Measurements from ENCODE around the gene TXNDC11. TPM values are rescaled to one million over a fixed set of nuclear protein-coding genes. Genes with fewer than 3 reads are reported as not detected.

The TXNDC11 gene
- total and polyA plus RNA-seq, 10 of the 15 experiments (the other 5 are each of a cell fraction or from before 2014, with no cell fraction given) = 1.7 to 86.7 (median 54.4) TPM

DNA sequence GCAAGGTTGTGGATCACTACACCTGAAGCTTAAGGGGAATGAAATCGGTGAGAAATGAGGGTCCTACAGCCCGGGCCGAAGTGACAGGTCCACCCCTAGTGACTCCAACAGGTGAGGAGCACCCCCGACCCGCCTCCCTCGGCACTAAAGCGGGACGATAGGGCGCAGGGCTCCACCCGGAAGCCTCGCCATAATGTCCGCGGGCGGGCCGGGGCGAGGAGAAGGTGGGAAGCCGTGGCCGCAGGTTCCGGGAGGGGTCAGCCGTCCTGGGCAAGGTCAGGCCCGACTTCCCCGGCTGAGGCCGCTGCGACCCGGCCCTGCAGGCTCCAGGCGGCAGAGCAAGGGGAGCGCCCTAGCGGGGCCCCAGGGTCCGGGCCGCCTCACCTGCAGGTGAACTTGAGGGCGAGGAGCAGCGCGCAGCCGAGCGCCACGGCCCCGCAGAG, 543 bp downstream of the TXNDC11 start (continued):
- TF ChIP-seq, protein P1, sequence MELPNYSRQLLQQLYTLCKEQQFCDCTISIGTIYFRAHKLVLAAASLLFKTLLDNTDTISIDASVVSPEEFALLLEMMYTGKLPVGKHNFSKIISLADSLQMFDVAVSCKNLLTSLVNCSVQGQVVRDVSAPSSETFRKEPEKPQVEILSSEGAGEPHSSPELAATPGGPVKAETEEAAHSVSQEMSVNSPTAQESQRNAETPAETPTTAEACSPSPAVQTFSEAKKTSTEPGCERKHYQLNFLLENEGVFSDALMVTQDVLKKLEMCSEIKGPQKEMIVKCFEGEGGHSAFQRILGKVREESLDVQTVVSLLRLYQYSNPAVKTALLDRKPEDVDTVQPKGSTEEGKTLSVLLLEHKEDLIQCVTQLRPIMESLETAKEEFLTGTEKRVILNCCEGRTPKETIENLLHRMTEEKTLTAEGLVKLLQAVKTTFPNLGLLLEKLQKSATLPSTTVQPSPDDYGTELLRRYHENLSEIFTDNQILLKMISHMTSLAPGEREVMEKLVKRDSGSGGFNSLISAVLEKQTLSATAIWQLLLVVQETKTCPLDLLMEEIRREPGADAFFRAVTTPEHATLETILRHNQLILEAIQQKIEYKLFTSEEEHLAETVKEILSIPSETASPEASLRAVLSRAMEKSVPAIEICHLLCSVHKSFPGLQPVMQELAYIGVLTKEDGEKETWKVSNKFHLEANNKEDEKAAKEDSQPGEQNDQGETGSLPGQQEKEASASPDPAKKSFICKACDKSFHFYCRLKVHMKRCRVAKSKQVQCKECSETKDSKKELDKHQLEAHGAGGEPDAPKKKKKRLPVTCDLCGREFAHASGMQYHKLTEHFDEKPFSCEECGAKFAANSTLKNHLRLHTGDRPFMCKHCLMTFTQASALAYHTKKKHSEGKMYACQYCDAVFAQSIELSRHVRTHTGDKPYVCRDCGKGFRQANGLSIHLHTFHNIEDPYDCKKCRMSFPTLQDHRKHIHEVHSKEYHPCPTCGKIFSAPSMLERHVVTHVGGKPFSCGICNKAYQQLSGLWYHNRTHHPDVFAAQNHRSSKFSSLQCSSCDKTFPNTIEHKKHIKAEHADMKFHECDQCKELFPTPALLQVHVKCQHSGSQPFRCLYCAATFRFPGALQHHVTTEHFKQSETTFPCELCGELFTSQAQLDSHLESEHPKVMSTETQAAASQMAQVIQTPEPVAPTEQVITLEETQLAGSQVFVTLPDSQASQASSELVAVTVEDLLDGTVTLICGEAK (IDR thresholded peaks at IDR 0.05; ENCODE audit: borderline replicate concordance) = 0 out of 2 replicates have a peak, but pooled peaks have one; percentile 18
- TF ChIP-seq WRNIP1 (IDR thresholded peaks at IDR 0.05; ENCODE audit: borderline replicate concordance, low read depth, low read length) (no peak), CEBPB (IDR thresholded peaks at IDR 0.05; ENCODE audit: borderline replicate concordance in 1 of 2, low read depth in 2 of 2, low read length in 2 of 2) (no peak), NR2F1 (conservative IDR thresholded peaks at IDR 0.05) (peak; percentile 74)
- TF ChIP-seq, protein P2, sequence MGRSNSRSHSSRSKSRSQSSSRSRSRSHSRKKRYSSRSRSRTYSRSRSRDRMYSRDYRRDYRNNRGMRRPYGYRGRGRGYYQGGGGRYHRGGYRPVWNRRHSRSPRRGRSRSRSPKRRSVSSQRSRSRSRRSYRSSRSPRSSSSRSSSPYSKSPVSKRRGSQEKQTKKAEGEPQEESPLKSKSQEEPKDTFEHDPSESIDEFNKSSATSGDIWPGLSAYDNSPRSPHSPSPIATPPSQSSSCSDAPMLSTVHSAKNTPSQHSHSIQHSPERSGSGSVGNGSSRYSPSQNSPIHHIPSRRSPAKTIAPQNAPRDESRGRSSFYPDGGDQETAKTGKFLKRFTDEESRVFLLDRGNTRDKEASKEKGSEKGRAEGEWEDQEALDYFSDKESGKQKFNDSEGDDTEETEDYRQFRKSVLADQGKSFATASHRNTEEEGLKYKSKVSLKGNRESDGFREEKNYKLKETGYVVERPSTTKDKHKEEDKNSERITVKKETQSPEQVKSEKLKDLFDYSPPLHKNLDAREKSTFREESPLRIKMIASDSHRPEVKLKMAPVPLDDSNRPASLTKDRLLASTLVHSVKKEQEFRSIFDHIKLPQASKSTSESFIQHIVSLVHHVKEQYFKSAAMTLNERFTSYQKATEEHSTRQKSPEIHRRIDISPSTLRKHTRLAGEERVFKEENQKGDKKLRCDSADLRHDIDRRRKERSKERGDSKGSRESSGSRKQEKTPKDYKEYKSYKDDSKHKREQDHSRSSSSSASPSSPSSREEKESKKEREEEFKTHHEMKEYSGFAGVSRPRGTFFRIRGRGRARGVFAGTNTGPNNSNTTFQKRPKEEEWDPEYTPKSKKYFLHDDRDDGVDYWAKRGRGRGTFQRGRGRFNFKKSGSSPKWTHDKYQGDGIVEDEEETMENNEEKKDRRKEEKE (IDR thresholded peaks at IDR 0.05) = 0 out of 2 replicates have a peak, but pooled peaks have one; percentile 34
